Chondrocyte (in vitro differentiated cells): ENCODE data around the gene GARS1. TPM values are rescaled to one million over a fixed set of nuclear protein-coding genes. Genes with fewer than 3 reads are reported as not detected.

Experiments used
- DNase-seq: peaks from one replicate; pipeline ENCODE4 v3.0.0; 2021; ENCODE audit warnings: mixed read lengths, low spot score
- H3K27ac Mint-ChIP-seq: one replicate; pipeline ENCODE4 v1.8.0; 2021; ENCODE audit warnings: mild to moderate bottlenecking, moderate library complexity, mixed read lengths; ENCODE audit not compliant: unreplicated experiment
- H3K27me3 Mint-ChIP-seq: 2 replicates; pipeline ENCODE4 v1.8.0; 2021; ENCODE audit warnings: low read depth, mixed read lengths
- H3K36me3 Mint-ChIP-seq: 2 replicates; pipeline ENCODE4 v1.8.0; 2021; ENCODE audit warnings: low read depth, mixed read lengths
- H3K4me1 Mint-ChIP-seq: 2 replicates; pipeline ENCODE4 v1.8.0; 2021; ENCODE audit warnings: low read depth, mild to moderate bottlenecking, mixed read lengths
- H3K4me3 Mint-ChIP-seq: one replicate; pipeline ENCODE4 v1.8.0; 2021; ENCODE audit warnings: mild to moderate bottlenecking, moderate library complexity, mixed read lengths; ENCODE audit not compliant: unreplicated experiment
- H3K9me3 Mint-ChIP-seq: 2 replicates; pipeline ENCODE4 v1.8.0; 2021; ENCODE audit warnings: low read depth, mixed read lengths
- long read RNA-seq: library from polyadenylated mRNA; stranded (forward); transcript quantifications from one replicate; pipeline ENCODE4 v2.0.0, GENCODE V29; 2021
- total RNA-seq: library from RNA; stranded (reverse); gene quantifications from 3 replicates; pipeline ENCODE4 v1.2.1, GENCODE V29; 2021
- TF ChIP-seq, protein P1 (sequence below): fragments of 200-600 bp; sonication (generic); IDR thresholded peaks from 2 replicates; pipeline ENCODE4 v1.5.0; 2021; ENCODE audit warnings: antibody characterized with exemption, mild to moderate bottlenecking, moderate library complexity

The GARS1 gene, protein sequence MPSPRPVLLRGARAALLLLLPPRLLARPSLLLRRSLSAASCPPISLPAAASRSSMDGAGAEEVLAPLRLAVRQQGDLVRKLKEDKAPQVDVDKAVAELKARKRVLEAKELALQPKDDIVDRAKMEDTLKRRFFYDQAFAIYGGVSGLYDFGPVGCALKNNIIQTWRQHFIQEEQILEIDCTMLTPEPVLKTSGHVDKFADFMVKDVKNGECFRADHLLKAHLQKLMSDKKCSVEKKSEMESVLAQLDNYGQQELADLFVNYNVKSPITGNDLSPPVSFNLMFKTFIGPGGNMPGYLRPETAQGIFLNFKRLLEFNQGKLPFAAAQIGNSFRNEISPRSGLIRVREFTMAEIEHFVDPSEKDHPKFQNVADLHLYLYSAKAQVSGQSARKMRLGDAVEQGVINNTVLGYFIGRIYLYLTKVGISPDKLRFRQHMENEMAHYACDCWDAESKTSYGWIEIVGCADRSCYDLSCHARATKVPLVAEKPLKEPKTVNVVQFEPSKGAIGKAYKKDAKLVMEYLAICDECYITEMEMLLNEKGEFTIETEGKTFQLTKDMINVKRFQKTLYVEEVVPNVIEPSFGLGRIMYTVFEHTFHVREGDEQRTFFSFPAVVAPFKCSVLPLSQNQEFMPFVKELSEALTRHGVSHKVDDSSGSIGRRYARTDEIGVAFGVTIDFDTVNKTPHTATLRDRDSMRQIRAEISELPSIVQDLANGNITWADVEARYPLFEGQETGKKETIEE
- 224 to 583 TPM (median 581 TPM) in 3 replicates for total RNA-seq
- long read RNA-seq, transcript GARS-201 (17 exons, 2,634 nt): major isoform, 671 of 721 reads
- long read RNA-seq, partial matches to known transcripts: 27 of 721 reads
- long read RNA-seq, other reads (novel, unspliced or antisense): 20 of 721 reads

DNA sequence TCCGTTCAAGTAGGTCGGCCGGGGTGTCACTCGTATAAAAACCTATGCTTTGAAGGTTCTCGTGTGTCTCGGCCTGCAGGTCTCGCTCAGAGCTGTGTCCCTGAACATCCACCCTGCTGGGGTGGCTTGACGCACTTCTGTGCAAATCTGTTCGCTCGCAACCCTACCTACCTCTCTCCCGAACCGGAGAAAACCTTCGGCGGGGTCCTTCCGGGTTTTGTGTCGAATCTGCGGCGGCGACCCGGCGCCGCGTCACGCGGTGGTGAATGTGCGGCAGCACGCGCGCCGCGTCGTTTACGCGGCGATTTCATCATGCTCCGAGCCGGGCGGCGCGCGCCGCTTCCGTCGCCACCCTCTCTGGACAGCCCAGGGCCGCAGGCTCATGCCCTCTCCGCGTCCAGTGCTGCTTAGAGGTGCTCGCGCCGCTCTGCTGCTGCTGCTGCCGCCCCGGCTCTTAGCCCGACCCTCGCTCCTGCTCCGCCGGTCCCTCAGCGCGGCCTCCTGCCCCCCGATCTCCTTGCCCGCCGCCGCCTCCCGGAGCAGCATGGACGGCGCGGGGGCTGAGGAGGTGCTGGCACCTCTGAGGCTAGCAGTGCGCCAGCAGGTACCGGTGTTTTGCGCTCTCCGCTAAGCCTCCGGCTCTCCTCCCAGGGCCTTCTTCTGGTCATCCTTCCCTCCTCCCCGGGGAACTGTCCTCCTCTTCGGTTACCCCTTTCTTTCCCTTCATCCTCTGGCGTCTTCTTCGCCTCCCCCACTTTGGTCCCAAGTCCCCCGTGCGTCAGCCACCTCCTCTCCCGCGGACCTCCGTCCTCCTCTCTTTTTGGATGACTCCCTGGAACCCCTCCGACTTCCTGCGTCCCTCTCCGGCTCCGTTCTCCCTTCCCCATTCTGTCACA is at the start of gene GARS1:
GARS1 (plus strand) TSS at position 339 of the 896 bp plus-strand sequence; CDS start at position 383, 44 bp downstream.
- Mint-ChIP-seq H3K27me3 (no peaks in the 10 kb centered on the region), H3K9me3 (no peaks in the 10 kb centered on the region), H3K27ac (peak within 1 kb of the TSS; percentile 100), H3K4me1 (peaks cover 45% of the 10 kb centered on the region), H3K36me3 (peaks cover 29% of the 10 kb centered on the region), H3K4me3 (peak within 1 kb of the TSS; percentile 100)
- TF ChIP-seq, protein P1, sequence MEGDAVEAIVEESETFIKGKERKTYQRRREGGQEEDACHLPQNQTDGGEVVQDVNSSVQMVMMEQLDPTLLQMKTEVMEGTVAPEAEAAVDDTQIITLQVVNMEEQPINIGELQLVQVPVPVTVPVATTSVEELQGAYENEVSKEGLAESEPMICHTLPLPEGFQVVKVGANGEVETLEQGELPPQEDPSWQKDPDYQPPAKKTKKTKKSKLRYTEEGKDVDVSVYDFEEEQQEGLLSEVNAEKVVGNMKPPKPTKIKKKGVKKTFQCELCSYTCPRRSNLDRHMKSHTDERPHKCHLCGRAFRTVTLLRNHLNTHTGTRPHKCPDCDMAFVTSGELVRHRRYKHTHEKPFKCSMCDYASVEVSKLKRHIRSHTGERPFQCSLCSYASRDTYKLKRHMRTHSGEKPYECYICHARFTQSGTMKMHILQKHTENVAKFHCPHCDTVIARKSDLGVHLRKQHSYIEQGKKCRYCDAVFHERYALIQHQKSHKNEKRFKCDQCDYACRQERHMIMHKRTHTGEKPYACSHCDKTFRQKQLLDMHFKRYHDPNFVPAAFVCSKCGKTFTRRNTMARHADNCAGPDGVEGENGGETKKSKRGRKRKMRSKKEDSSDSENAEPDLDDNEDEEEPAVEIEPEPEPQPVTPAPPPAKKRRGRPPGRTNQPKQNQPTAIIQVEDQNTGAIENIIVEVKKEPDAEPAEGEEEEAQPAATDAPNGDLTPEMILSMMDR: no peak
- DNase-seq: peak; percentile 93

DNA sequence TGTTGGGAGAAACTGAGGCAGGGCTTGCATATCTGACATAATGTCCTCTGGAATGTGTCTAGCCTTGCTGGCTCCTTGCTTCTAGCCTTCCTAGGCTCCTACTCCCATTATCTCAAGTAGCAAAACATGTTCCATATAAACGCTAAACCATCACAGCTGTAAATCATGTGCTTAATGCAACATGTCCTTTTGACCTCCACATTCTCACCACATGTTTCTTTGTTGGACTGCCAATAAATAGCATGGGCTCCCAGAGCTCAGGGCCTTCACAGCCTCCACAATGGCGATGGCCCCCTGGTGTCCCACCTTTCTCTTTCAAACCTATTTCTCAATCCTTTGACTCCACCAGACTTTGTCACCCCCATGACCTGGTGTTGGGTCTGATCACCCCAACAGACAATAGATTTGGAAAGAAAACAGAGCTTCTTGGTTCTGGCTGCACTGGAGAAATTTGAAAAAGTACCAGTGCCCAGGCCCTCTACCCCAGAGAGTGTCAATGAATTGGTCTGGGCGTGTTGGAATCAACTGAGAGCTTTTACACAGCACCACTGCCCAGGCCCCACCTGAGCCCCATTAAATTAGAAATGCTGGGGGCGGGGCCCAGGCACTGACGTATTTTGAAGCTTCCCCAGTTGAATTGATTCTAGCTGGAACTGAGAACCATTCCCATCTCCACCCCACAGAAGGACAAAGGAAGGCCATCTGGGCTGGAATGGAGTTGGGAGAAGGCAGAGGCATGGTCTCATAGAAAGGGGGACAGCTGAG is 48.7 kb upstream of the GARS1 start:
- Mint-ChIP-seq H3K4me3 (no peak overlapping the region), H3K27ac (no peak overlapping the region), H3K36me3 (peaks cover 11% of the 10 kb centered on the region), H3K27me3 (no peaks in the 10 kb centered on the region), H3K9me3 (peaks cover 2% of the 10 kb centered on the region), H3K4me1 (peaks cover 13% of the 10 kb centered on the region)
- DNase-seq: no peak
- TF ChIP-seq, protein P1: no peak

DNA sequence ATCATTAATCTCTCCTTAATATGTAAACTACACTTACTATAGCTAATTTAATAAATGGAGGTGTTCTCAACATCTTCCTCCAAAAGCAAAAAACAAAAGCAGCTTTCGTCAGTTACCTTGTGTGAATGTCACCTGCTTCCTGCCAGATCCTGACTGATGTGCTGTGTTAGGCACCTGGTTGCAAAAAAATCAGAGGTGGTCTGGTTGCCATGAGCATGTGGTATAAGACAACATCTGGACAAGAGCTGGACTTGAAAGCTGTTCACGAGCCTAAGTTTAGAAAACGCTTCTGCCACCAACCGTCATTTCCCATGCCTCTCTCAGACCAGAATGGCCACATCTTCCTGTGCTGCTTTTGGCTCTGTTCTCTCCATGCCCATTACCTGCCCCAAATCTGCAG is 48.1 kb upstream of the GARS1 start:
- TF ChIP-seq, protein P1: no peak
- Mint-ChIP-seq H3K9me3 (peaks cover 2% of the 10 kb centered on the region), H3K4me3 (no peak overlapping the region), H3K4me1 (peaks cover 20% of the 10 kb centered on the region), H3K36me3 (peaks cover 10% of the 10 kb centered on the region), H3K27ac (no peak overlapping the region), H3K27me3 (no peaks in the 10 kb centered on the region)
- DNase-seq: no peak

DNA sequence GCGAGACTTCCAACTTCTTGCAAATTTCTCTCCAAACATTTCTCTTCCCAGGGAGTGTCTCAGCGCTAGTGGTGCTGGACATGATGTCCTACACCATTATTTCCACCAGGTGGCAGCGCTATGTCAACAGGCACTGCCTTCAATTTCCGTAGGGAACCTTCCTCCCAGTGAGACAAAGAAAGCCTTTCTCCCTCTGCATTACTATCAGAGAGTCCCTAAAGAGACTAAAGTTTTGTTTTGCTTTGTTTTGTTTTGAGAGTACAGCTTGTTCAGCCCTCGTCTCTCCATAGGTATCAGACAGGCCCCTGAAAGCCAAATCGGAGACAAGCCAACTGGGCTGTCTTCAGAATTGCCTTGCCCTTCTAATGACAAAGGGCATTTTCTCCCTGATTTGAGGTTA is 45.8 kb upstream of the GARS1 start:
- Mint-ChIP-seq H3K4me1 (peaks cover 30% of the 10 kb centered on the region), H3K27ac (no peak overlapping the region), H3K36me3 (peaks cover 7% of the 10 kb centered on the region), H3K9me3 (peaks cover 3% of the 10 kb centered on the region), H3K4me3 (no peak overlapping the region), H3K27me3 (no peaks in the 10 kb centered on the region)
- TF ChIP-seq, protein P1: peak; percentile 91
- no peak for DNase-seq
